NCI-H2196 (cell line): ENCODE measurements around the gene ZNF749.

Experiments
- DNase-seq: peaks from one replicate; lab custom pipeline; 2025; ENCODE audit not compliant: unreplicated experiment; lab: John Stamatoyannopoulos, UW

Gene ZNF749

GRCh38 chr19:57435062-57435978 lies at the start of gene ZNF749:
Gene ZNF749, plus strand, starts transcription at chr19:57435325. Its CDS starts 254 bp downstream, at chr19:57435579.
- peak; percentile 97 for DNase-seq

DNA sequence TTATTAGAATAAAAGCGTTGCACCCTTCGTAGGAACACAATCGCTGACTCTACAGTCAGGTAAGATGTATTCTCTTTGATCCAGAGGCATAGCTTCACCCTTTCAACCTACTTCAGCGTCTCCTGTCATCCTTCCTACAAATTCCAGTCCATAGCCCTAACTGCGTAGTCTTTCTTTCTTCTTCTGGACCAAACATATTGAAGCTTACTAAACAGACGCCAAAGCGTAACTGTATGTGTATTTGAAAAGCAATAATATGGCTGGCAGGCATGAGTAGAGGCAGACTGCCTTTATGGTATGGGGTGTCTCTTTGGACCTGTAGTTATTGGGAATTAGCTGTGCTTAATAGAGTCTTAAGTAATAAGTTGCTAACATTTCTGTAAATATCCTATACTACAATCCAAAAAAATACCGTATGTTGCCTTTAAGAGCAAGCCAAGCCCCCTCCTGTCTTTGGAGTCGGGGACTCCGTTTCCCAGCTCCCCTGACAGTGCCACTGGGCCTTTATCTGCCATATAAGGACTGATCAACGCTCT lies 45.9 kb upstream of the ZNF749 start:
- DNase-seq, result no peak

DNA sequence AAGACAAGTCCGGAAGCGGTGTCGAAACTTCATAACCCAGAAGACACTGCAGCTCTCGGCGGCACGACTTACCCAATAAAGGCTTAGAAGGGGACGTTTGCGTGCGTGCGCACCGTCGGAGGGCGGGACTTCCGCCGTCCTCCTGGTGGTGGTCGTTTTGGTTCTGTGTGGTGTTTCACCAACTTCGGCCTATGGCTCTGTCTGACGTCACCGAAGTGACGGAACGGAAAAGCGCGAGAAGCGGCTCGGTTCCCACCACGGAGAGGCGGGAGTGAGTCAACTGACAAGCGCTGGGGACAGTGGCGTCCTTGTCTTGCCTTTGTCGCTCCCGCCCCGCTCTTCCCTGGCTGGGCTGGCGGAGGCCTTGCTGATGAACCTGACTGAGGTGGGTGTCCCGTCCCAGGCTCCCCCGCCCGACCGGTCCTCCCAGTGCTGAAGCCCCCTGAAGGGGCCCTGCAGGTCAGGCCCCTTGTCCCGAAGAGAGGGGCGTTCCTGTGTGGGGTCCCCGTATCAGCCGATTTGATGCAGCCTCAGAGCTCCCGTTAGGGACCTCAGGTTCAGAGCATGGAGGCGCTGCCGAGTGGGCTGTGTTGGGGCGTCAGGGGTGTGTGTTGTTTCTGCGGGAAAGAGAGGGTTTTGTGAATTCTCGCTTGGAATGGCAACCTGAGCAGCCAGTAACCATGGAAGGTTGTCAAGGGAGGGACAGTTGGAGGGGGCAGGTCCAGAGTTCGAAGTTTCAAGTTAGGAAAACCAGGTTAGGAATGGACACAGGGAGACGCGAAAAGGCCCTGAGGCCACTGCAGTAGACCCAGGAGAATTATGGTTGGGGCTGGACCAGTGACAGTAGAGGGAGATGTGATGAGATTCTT lies 45.2 kb upstream of the ZNF749 start, which contains the start of gene ZNF548:
ZNF548 (plus strand) TSS at position 125 of the 869 bp plus-strand sequence; CDS start at position 371, 246 bp downstream.
- DNase-seq, result peak; percentile 96

GRCh38 chr19:57395710-57396109 lies 39.4 kb upstream of the ZNF749 start:
- DNase-seq, result no peak

DNA sequence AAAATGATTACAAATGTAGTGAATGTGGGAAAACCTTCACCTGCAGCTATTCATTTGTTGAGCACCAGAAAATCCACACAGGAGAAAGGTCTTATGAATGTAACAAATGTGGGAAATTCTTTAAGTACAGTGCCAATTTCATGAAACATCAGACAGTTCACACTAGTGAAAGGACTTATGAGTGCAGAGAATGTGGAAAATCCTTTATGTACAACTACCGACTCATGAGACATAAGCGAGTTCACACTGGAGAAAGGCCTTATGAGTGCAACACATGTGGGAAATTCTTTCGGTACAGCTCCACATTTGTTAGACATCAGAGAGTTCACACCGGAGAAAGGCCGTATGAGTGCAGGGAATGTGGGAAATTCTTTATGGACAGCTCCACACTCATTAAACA lies 36.3 kb upstream of the ZNF749 start:
- no peak for DNase-seq

- DNase-seq, result no peak
These were observed 31.2 kb upstream of the ZNF749 start for GRCh38 chr19:57403737-57404563.

DNA sequence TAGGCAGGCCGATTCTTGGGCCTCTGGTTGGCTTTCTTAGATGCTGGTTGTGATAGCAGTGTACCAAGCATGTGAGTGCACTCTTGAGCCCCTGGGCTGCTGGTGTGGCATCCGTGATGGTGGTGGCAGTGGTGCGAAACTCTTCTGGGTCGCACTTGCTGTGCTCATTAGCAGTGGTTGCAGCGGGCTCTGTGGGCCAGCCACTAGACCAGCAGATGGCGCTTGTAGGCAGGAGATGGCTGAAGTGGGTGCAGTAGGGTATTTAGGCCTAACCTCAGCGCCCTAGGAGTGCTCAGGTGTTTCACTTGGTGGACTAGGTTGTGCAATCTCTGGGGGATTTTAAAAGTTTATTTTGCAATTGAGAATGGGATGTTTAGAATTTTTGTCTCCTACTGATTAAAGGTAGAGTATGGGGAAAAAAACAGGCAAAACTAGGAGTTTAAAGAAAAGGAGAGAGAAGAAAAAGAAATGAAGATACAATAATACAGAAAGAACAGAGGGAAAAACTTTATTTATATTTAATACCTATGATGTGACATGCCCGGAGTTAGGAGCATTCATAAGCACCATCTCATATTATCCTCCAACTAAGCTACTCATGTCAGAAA lies 28.5 kb upstream of the ZNF749 start:
- peak; percentile 11 for DNase-seq

DNA sequence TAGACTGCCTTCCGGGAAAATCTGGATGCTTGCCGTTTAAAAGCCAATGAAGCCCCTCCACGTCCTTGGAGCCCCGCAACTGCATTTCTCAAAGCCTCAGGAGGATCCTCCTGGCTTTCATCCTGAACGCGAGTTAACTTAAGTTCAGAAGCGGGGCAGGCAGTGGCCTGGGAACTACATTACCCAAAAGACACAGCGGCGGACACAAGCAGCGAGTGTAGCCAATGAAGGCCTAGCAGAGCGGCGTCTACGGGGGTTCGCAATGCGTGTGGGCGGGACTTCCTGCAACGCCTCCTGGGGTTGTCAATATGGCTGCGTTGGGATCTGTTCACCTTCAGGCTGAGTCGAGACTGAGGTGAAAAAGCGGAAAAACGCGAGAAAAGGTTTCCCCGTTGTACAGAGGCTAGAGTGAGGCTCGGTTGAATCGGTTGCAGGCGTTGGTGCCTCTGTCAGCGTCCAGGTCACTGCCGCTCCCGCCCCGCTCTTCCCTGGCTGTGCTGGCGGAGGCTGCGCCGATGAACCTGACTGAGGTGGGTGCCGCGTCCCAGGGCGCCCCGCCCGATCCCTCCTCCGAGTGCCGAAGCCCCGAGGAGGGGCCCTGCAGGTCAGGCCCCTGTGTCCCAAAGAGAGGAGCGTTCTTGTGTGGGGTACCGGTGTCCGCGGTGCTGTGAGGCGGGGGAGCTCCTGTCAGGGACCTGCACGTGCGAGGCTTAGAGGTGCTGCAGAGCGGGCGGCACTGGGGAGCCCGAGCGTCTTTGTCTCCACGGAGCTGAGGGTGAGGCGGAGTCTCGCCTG lies 24.1 kb upstream of the ZNF749 start, which contains the start of gene ZNF17:
ZNF17 (plus strand) TSS at position 285 of the 795 bp plus-strand sequence. CDS start 2,455 bp downstream, outside the sequence.
- DNase-seq, result peak; percentile 91

GRCh38 chr19:57419439-57419838 lies 15.7 kb upstream of the ZNF749 start:
- no peak for DNase-seq

- no peak for DNase-seq
These were observed 14.1 kb upstream of the ZNF749 start for GRCh38 chr19:57421037-57421436.

DNA sequence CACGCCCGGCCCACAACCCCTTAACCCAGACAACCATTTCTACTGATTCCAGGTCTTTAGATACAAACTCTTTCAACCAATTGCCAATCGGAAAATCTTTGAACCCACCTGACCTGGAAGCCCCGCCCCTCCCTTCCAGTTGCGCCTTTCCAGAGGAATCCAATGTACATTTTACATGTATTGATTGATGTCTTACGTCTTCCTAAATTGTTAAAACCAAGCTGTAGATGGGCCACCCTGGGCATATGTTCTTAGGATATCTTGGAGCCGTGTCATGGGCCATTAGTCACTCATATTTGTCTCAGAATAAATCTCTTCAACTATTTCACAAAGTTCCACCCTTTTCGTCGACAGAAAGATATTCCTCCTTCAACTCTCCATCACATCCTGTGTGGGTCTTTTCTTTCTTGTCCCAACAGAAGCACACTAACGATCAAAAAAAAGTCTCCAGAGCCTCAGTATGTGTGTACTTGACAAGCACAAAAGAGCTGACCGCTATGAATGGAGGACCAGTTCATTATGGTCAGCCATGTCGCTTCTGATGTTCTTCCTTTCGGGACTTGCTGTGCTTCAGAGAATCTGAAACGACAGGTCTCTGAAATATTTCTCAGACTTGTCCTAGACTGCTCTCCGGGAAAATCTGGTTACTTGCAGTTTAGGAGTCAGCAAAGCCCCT lies 601 bp upstream of the ZNF749 start:
- DNase-seq, result peak; percentile 55

GRCh38 chr19:57436417-57436816 lies 1.3 kb downstream of the ZNF749 start:
- no peak for DNase-seq

GRCh38 chr19:57437931-57438330 lies 2.8 kb downstream of the ZNF749 start:
- DNase-seq, result no peak

DNA sequence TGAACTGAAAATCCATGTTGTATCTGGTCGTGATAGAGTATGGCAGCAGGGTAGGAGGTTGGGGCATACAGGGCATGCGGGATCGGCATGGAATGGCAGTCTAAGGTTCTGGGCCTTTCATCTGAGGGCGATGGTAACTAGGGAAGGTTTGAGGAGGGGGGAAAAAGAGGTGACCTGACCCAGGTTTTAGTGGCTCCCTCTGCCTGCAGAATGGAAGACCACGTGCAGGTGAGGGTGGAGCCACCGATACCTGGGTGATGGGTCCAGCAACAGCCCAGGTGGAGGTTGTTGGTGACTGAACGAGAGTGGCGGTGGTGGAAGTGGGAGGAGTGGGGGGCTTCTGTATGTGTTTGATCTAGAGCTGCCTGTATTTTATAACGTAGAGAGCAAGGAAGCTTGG lies 3.8 kb downstream of the ZNF749 start:
- DNase-seq, result no peak

DNA sequence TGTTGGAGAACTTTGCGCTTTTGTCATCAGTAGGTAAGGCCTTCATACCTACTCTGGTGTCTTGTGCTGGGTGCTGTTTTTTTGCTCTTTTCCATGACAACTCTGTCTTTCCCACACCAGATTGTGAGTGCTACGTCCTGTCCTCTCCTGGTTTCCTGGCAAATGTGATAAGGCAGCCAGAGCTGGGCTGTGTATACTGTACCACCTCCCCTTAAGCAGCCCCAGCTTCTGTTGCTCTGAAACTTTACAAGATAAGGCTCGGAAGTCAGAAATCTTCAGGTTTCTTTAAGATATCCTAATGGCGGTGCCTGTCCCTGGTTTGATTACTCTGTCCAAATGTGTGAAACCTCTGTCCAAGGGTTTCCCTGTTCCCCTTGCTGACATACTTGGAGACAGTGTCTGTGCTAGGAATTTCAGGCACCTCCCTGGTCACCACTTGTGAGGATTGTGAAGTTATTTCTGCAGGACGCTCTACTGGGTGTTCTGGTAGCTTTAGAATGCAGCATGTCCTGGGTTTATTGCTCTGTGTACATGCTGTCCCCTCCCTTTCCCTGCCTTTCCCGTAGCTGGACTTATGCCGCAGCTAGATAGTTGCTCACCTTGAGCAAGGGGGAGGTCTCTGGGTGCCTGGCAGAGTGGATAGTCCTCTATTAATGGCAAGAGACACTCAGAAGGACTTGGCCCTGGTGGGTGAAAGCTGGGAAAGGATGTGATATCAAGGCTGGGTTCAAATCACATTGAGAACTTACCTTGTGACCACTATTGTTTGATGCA lies 7.0 kb downstream of the ZNF749 start:
- DNase-seq, result no peak

DNA sequence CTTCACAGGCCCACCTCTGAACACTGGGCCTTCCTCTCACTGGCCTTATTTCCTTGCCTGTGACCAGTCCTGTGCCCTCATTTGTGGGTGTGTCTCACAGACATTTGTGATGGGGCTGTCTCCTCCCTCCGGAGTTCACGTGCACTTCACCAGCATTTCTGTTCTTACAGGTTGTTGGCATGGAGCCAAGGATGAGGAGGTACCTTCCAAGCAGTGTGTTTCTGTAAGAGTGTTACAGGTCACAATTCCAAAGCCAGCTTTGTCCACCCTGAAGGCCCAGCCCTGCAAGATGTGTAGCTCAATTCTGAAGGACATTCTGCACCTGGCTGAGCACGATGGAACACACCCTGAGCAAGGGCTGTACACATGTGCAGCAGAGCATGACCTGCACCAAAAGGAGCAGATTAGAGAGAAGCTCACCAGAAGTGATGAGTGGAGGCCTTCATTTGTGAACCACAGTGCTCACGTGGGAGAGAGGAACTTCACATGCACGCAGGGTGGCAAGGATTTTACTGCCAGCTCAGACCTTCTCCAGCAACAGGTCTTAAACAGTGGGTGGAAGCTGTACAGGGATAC lies 8.1 kb downstream of the ZNF749 start:
- peak; percentile 3 for DNase-seq

- no peak for DNase-seq
These were observed 17.2 kb downstream of the ZNF749 start for GRCh38 chr19:57452307-57452706.
